ENCODE data around the gene TSFM. TPM values are rescaled to one million over a fixed set of nuclear protein-coding genes. Genes with fewer than 3 reads are reported as not detected.

The TSFM gene
- total RNA-seq, 4 donors from 2014 or later = 37.6 to 47.5 (median 40.1) TPM

DNA sequence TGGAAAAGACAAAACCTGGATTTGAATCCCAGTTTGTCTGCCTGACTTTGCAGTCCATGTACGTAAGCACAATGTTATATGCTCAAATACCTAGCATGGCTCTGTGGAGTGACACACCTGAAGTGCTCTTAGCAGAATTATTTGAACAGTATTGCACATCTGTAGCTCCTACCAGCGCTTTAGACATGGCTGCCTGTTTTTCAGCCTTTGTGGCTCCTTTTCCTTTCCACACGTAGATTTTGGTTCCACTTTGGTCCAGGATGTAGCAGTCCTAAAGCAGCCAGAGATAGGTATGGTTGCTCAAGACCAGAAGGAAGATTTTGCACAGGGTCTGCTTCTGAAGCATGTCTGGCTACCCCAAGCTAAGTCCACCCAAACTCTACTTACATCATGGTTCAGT is 26.8 kb downstream of the TSFM start:
- H3K36me3 ChIP-seq = peaks cover 0 to 81% of the 10 kb centered on the region in 2 donors
- intact Hi-C loops (cut with DNase I; ENCODE audit: low total_unique reads) = no loop called here
- in situ Hi-C loops (cut with MboI; ENCODE audit: low sequenced_read_pairs in 4 of 4) = loop anchor here in 1 of 4 donors (10.0 kb wide), 1 partner anchor 105 kb away; no protein-coding TSS in a partner anchor

DNA sequence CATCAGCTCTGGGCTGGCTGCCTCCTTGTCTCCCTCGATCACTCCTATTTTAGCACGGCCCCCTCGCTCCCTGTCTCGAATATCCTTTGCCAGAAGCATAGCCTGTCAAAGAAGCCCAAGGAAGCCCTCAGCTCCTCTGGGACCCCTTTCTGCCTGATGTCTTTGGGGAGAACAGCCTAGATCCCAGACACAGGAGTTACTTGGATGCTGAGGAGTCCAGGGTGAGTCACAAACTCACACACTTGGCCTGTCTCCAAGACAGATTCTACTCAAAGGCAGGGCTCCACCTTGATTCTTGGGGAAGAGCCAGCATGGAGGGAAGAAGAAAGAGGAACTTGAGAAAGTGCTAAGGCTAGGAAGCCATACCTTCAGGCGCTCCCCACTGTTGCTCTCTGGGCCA is 27.9 kb downstream of the TSFM start:
- intact Hi-C loops (cut with DNase I; ENCODE audit: low total_unique reads) (no loop called here), in situ Hi-C loops (cut with MboI; ENCODE audit: low sequenced_read_pairs in 4 of 4) (no loop called here)
- H3K9me3 ChIP-seq = no peaks in the 10 kb centered on the region
- ATAC-seq = no peak
- H3K27ac ChIP-seq = peak overlapping the region in 1 of 4 donors; percentile 18
- TF ChIP-seq, protein P1, sequence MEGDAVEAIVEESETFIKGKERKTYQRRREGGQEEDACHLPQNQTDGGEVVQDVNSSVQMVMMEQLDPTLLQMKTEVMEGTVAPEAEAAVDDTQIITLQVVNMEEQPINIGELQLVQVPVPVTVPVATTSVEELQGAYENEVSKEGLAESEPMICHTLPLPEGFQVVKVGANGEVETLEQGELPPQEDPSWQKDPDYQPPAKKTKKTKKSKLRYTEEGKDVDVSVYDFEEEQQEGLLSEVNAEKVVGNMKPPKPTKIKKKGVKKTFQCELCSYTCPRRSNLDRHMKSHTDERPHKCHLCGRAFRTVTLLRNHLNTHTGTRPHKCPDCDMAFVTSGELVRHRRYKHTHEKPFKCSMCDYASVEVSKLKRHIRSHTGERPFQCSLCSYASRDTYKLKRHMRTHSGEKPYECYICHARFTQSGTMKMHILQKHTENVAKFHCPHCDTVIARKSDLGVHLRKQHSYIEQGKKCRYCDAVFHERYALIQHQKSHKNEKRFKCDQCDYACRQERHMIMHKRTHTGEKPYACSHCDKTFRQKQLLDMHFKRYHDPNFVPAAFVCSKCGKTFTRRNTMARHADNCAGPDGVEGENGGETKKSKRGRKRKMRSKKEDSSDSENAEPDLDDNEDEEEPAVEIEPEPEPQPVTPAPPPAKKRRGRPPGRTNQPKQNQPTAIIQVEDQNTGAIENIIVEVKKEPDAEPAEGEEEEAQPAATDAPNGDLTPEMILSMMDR (IDR thresholded peaks at IDR 0.05 in 4 of 5, conservative IDR thresholded peaks at IDR 0.05 in 1 of 5) = no peak
- TF ChIP-seq POLR2A (IDR thresholded peaks at IDR 0.05) = no peak
- no peak overlapping the region for H3K4me3 ChIP-seq
- DNase-seq = no peak
- no peaks in the 10 kb centered on the region for H3K27me3 ChIP-seq
- H3K4me1 ChIP-seq = peaks cover 10 to 12% of the 10 kb centered on the region in 2 donors
- peaks cover 0 to 73% of the 10 kb centered on the region in 2 donors for H3K36me3 ChIP-seq

More for the DNA sequence above, 26.8 kb downstream of the TSFM start:
- TF ChIP-seq, protein P1 (IDR thresholded peaks at IDR 0.05 in 4 of 5, conservative IDR thresholded peaks at IDR 0.05 in 1 of 5) = no peak
- TF ChIP-seq POLR2A (IDR thresholded peaks at IDR 0.05) = no peak
- peaks cover 1 to 2% of the 10 kb centered on the region in 2 donors for H3K4me1 ChIP-seq
- DNase-seq = no peak
- H3K27ac ChIP-seq = no peak overlapping the region
- no peaks in the 10 kb centered on the region for H3K27me3 ChIP-seq
- no peak for ATAC-seq
- H3K4me3 ChIP-seq = no peak overlapping the region
- H3K9me3 ChIP-seq = no peaks in the 10 kb centered on the region

DNA sequence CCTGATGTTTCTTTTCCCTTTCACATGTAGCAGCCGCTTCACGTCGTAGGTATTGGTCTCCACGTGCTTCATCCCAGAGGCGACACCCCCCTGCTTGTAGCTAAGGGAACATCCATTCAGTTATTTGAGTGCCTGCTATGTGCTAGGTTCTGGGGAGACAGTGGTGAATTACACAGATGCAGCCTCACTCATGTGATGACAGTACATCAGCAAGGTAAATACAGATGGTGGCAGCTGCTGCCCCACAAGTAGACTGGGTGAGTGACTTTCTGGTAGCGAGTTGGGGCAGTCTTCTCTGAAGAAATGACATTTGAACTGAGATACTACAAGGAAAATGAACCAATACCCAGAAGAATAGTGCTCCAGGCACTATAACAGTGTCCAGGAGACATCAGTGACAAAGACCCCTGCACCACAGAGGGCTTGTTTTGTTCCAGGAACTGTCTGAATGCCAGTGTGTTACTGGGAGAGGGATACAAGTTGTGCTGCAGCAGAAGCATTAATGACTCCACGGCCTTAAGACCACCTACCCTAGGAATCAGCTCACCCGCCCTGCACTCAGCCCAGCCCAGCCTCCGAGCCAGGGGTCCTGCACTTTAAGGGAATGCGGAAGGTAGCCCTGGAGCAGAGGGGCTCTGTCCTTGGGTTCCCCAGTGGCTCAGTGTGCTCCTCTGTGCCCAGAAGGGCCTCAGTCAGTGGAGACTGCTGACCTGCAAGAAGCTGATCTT is 28.6 kb downstream of the TSFM start:
- Histone ChIP-seq H3K4me3 (no peak overlapping the region), H3K27me3 (no peaks in the 10 kb centered on the region), H3K9me3 (no peaks in the 10 kb centered on the region), H3K36me3 (peaks cover 0 to 66% of the 10 kb centered on the region in 2 donors), H3K27ac (no peak overlapping the region), H3K4me1 (peaks cover 18 to 19% of the 10 kb centered on the region in 2 donors)
- in situ Hi-C loops (cut with MboI; ENCODE audit: low sequenced_read_pairs in 4 of 4) (no loop called here), intact Hi-C loops (cut with DNase I; ENCODE audit: low total_unique reads) (no loop called here)
- DNase-seq (no peak), ATAC-seq (no peak)
- TF ChIP-seq POLR2A (IDR thresholded peaks at IDR 0.05) = no peak
- TF ChIP-seq, protein P1 (IDR thresholded peaks at IDR 0.05 in 4 of 5, conservative IDR thresholded peaks at IDR 0.05 in 1 of 5) = no peak

DNA sequence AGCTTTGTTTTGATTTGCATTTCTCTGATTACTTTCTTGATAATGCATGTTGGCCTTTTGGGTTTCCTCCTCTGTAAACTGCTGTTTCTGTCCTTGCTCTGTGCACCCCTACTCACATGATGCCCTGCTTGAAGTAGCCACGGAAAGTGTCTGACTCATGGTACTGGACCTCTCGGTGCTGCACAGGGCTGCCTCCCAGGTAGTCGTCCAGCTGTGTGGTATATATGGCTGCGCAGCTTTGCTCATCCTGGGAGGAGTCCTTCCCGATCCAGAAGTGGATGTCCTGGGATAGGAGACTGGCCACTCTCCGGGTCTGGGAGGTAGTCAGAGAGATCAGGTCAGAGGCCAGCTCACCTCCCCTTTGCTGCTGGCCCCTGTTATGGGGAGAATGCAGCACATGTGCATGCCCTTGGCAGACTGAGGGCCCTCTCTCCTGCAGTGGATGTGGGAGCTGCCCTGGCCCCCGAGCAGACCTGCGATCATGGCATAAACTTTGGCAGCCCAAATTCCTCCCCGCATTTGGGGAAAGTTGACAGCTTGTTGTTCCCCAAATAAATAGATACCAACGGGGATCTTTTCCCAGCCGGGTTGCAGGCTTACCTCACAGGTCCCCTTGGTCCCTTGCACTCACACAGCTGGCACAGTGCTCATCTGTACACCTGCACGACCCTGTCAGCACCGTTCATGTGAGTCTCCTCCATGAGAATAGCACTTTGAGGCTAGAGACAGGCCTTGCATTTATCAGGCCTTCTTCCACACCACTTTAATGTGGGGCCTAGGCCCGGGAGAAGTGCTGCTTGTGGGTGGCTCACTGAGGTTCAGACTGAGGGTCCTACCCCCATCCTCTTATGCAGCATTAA is 30.8 kb downstream of the TSFM start:
- H3K9me3 ChIP-seq = no peaks in the 10 kb centered on the region
- in situ Hi-C loops (cut with MboI; ENCODE audit: low sequenced_read_pairs in 4 of 4) (no loop called here), intact Hi-C loops (cut with DNase I; ENCODE audit: low total_unique reads) (no loop called here)
- H3K4me3 ChIP-seq = no peak overlapping the region
- peaks cover 33 to 37% of the 10 kb centered on the region in 2 donors for H3K4me1 ChIP-seq
- no peaks in the 10 kb centered on the region for H3K27me3 ChIP-seq
- peak overlapping the region in 2 of 4 donors; percentile 40 to 53 for H3K27ac ChIP-seq
- ATAC-seq = no peak
- no peak for DNase-seq
- peaks cover 0 to 47% of the 10 kb centered on the region in 2 donors for H3K36me3 ChIP-seq
- no peak for TF ChIP-seq POLR2A (IDR thresholded peaks at IDR 0.05)
- TF ChIP-seq, protein P1 (IDR thresholded peaks at IDR 0.05 in 4 of 5, conservative IDR thresholded peaks at IDR 0.05 in 1 of 5) = no peak
